IPS-NIHi11 (cell line): ENCODE data around the gene FBLN1.
"Not testable (repeated sequence)": the region's sequence is repeated elsewhere in the genome, so short reads cannot be mapped to it uniquely, and the experiment has no call there.

Experiments
- DNase-seq: peaks from one replicate; pipeline ENCODE4 v3.0.0; 2012; ENCODE audit warnings: mixed read lengths, low spot score

FBLN1 gene

GRCh38 chr22:45528046-45528445, 25.4 kb downstream of the FBLN1 start:
- no peak for DNase-seq

- no peak for DNase-seq
Measured at GRCh38 chr22:45529105-45529504, 26.4 kb downstream of the FBLN1 start.

- no peak for DNase-seq
Measured at GRCh38 chr22:45529971-45530575, 27.4 kb downstream of the FBLN1 start.

- DNase-seq: no peak
Measured at GRCh38 chr22:45531441-45532234, 29.0 kb downstream of the FBLN1 start.

GRCh38 chr22:45532235-45532631, 29.6 kb downstream of the FBLN1 start:
- no peak for DNase-seq

GRCh38 chr22:45533703-45534102, 31.0 kb downstream of the FBLN1 start:
- DNase-seq: no peak

- no peak for DNase-seq
Measured at GRCh38 chr22:45534339-45535192, 31.9 kb downstream of the FBLN1 start.

GRCh38 chr22:45535290-45535689, 32.6 kb downstream of the FBLN1 start:
- no peak for DNase-seq

GRCh38 chr22:45535835-45536234, 33.2 kb downstream of the FBLN1 start:
- not testable (repeated sequence) for DNase-seq

GRCh38 chr22:45537734-45538181, 35.1 kb downstream of the FBLN1 start:
- no peak for DNase-seq

- no peak for DNase-seq
Measured at GRCh38 chr22:45538281-45538680, 35.6 kb downstream of the FBLN1 start.

GRCh38 chr22:45540122-45540521, 37.4 kb downstream of the FBLN1 start:
- no peak for DNase-seq

- DNase-seq: no peak
Measured at GRCh38 chr22:45541382-45541979, 38.8 kb downstream of the FBLN1 start.

- DNase-seq: no peak
Measured at GRCh38 chr22:45542001-45542520, 39.4 kb downstream of the FBLN1 start.

- not testable (repeated sequence) for DNase-seq
Measured at GRCh38 chr22:45542736-45543135, 40.1 kb downstream of the FBLN1 start.

GRCh38 chr22:45543243-45543642, 40.6 kb downstream of the FBLN1 start:
- no peak for DNase-seq

- no peak for DNase-seq
Measured at GRCh38 chr22:45544588-45545170, 42.0 kb downstream of the FBLN1 start.

- no peak for DNase-seq
Measured at GRCh38 chr22:45546333-45547015, 43.8 kb downstream of the FBLN1 start.

GRCh38 chr22:45547016-45547345, 44.3 kb downstream of the FBLN1 start:
- DNase-seq: no peak

- DNase-seq: no peak
Measured at GRCh38 chr22:45547731-45548130, 45.0 kb downstream of the FBLN1 start.

- no peak for DNase-seq
Measured at GRCh38 chr22:45548247-45548840, 45.7 kb downstream of the FBLN1 start.
